ENCODE data around the gene TARBP1. TPM values are rescaled to one million over a fixed set of nuclear protein-coding genes. Genes with fewer than 3 reads are reported as not detected.
A peak's percentile ranks its signal among the peaks of the same experiment; 100 is the strongest.

TARBP1 gene
- total RNA-seq, 6 donors from 2014 or later, result 17.6 to 51.2 (median 25.8) TPM

GRCh38 chr1:234477386-234478151, 1.4 kb downstream of the TARBP1 start:
- ATAC-seq (ENCODE audit: low FRiP score in 2 of 2), result no peak

DNA sequence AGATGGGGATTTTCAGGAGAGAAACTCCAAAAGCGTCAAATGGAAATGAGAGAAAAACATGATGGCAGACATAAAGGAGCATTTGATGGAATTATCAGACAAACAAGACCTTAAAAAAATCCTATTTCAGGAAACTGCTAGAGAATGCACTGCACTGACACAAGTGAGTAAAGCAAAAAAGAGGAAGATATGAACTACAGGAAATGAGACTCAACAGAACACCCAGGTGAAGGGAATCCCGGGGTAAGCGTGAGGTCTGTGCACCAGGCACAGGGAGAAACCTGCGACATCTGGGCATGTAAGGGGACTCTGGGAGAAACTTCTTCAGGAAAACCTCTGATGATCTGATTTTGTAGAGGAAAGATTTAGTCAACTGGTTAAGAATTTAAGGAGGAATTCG, 2.8 kb downstream of the TARBP1 start:
- Histone ChIP-seq H3K27me3 (no peaks in the 10 kb centered on the region), H3K9me3 (no peaks in the 10 kb centered on the region), H3K4me3 (no peak overlapping the region), H3K36me3 (no peaks in the 10 kb centered on the region), H3K4me1 (peaks cover 2 to 19% (median 11%) of the 10 kb centered on the region in 4 donors), H3K27ac (no peak overlapping the region)
- ATAC-seq (ENCODE audit: low FRiP score in 2 of 2) (no peak), DNase-seq (no peak)
- WGBS, 2 donors, result 57 to 60% methylated on average over 5 of the region's 5 CpGs
- TF ChIP-seq POLR2A (IDR thresholded peaks at IDR 0.05), result no peak
- no peak for TF ChIP-seq EP300 (IDR thresholded peaks at IDR 0.05)
- TF ChIP-seq POLR2AphosphoS5 (IDR thresholded peaks at IDR 0.05), result no peak
- TF ChIP-seq CTCF (IDR thresholded peaks at IDR 0.05), result no peak

More at GRCh38 chr1:234477386-234478151, 1.4 kb downstream of the TARBP1 start:
- Histone ChIP-seq H3K9me3 (no peaks in the 10 kb centered on the region), H3K27ac (peak overlapping the region; percentile 32 to 94 (median 90)), H3K4me3 (peak overlapping the region; percentile 5 to 98 (median 89)), H3K4me1 (peaks cover 2 to 19% (median 11%) of the 10 kb centered on the region in 4 donors), H3K27me3 (no peaks in the 10 kb centered on the region), H3K36me3 (no peaks in the 10 kb centered on the region)
- DNase-seq, result no peak
- WGBS, 2 donors, result 16 to 19% methylated on average over 15 of the region's 15 CpGs
- TF ChIP-seq POLR2AphosphoS5 (IDR thresholded peaks at IDR 0.05) (no peak), EP300 (IDR thresholded peaks at IDR 0.05) (no peak), CTCF (IDR thresholded peaks at IDR 0.05) (no peak), POLR2A (IDR thresholded peaks at IDR 0.05) (no peak)

- H3K4me1 ChIP-seq, result peaks cover 2 to 19% (median 11%) of the 10 kb centered on the region in 4 donors
- H3K27me3 ChIP-seq, result no peaks in the 10 kb centered on the region
- TF ChIP-seq CTCF (IDR thresholded peaks at IDR 0.05) (no peak), POLR2AphosphoS5 (IDR thresholded peaks at IDR 0.05) (no peak), EP300 (IDR thresholded peaks at IDR 0.05) (no peak), POLR2A (IDR thresholded peaks at IDR 0.05) (no peak)
- H3K27ac ChIP-seq, result no peak overlapping the region
- 74 to 78% methylated on average over 12 of the region's 12 CpGs for WGBS, 2 donors
- H3K36me3 ChIP-seq, result peaks cover 0 to under 1% (median 0%) of the 10 kb centered on the region in 4 donors
- ATAC-seq (ENCODE audit: low FRiP score in 2 of 2), result no peak
- DNase-seq, result no peak
- no peaks in the 10 kb centered on the region for H3K9me3 ChIP-seq
- H3K4me3 ChIP-seq, result no peak overlapping the region
Observed at GRCh38 chr1:234475167-234475793, 3.7 kb downstream of the TARBP1 start.

DNA sequence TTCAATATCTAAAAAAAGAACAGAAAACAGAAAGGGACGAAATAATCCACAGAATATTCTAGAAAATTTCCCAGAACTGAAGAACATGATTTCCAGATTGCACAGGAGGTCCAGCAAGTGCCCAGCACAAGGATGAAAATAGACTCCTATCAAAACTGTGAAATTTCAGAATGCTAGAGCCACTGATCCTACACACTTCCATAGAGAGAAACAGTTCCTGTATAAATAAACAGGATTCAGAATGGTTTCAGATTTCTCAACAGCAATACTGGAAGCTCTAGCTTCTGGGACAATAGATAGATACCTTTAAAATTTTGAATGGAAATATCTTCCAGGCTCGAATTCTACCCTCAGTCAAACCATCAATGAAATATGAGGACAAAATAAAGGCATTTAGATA, 4.6 kb downstream of the TARBP1 start:
- TF ChIP-seq POLR2A (IDR thresholded peaks at IDR 0.05) (no peak), EP300 (IDR thresholded peaks at IDR 0.05) (no peak), CTCF (IDR thresholded peaks at IDR 0.05) (no peak), POLR2AphosphoS5 (IDR thresholded peaks at IDR 0.05) (no peak)
- Histone ChIP-seq H3K27ac (no peak overlapping the region), H3K36me3 (peaks cover 0 to 8% (median 0%) of the 10 kb centered on the region in 4 donors), H3K4me1 (peaks cover 2 to 15% (median 11%) of the 10 kb centered on the region in 4 donors), H3K27me3 (no peaks in the 10 kb centered on the region), H3K4me3 (no peak overlapping the region), H3K9me3 (no peaks in the 10 kb centered on the region)
- no peak for DNase-seq
- WGBS, 2 donors, result 57 to 67% methylated on average over 2 of the region's 2 CpGs
- ATAC-seq (ENCODE audit: low FRiP score in 2 of 2), result no peak
